SK-N-SH (cell line): ENCODE results near the gene KIT. TPM values are rescaled to one million over a fixed set of nuclear protein-coding genes. Genes with fewer than 3 reads are reported as not detected.
"Not testable (repeated sequence)": the region's sequence is repeated elsewhere in the genome, so short reads cannot be mapped to it uniquely, and the experiment has no call there.

Source experiments
- CTCF ChIA-PET: fragments of 300-600, 350-600 bp; formaldehyde crosslinking; extraction: SDS; loops from one replicate; lab custom pipeline; 2021; lab: Yijun Ruan, JAX
- POLR2A ChIA-PET: fragments of 350-600 bp; sonication (Branson Sonifier 250); formaldehyde crosslinking; extraction: SDS; loops from one replicate; lab custom pipeline; 2020; ENCODE audit warnings: antibody characterized with exemption, inconsistent platforms; lab: Yijun Ruan, JAX
- DNase-seq: peaks from one replicate; pipeline ENCODE4 v3.0.0; 2012
- H2AFZ ChIP-seq: fragments of 200-600 bp; sonication (generic); 2 replicates; pipeline ENCODE4 v1.8.1; 2016; ENCODE audit warnings: antibody characterized with exemption, mild to moderate bottlenecking, low read depth
- H3F3A ChIP-seq: fragments of 200-600 bp; sonication (generic); replicated peaks from 2 replicates; pipeline ENCODE3; 2016; ENCODE audit warnings: antibody characterized with exemption, mild to moderate bottlenecking; ENCODE audit not compliant: insufficient read depth
- H3K27ac ChIP-seq, 2 experiments: fragments of 200-500 bp in 1 of 2; fragments of 200-600 bp in 1 of 2; sonication (Bioruptor generic) in 1 of 2; sonication (generic), shearing (Covaris generic) in 1 of 2; 2 replicates each; pipeline versions ENCODE4 v1.5.1 to v1.6.1; 2014 to 2016; ENCODE audit warnings: low read depth in 2 of 2, inconsistent platforms in 1 of 2, low read length in 1 of 2, mild to moderate bottlenecking in 1 of 2, mixed read lengths in 1 of 2
- H3K27me3 ChIP-seq: fragments of 200-600 bp; sonication (generic), shearing (Covaris generic); 2 replicates; pipeline ENCODE4 v1.6.1; 2016; ENCODE audit warnings: mixed run types; ENCODE audit not compliant: insufficient read depth
- H3K36me3 ChIP-seq, 2 experiments: fragments of 200-500 bp in 1 of 2; fragments of 200-600 bp in 1 of 2; sonication (Bioruptor generic) in 1 of 2; sonication (generic) in 1 of 2; replicated peaks in 1 of 2; 2 replicates each; pipeline versions ENCODE3 to v1.5.1; 2014 to 2016; ENCODE audit warnings: low read length in 1 of 2, mild to moderate bottlenecking in 1 of 2; ENCODE audit not compliant: insufficient read depth in 2 of 2, control insufficient read depth in 1 of 2
- H3K4me1 ChIP-seq, 2 experiments: fragments of 200-500 bp in 1 of 2; fragments of 200-600 bp in 1 of 2; sonication (Bioruptor generic) in 1 of 2; sonication (generic), shearing (Covaris generic) in 1 of 2; 2 replicates each; pipeline versions ENCODE4 v1.5.1 to v1.6.1; 2014 to 2016; ENCODE audit warnings: low read depth in 1 of 2, low read length in 1 of 2, mixed run types in 1 of 2; ENCODE audit not compliant: insufficient read depth in 2 of 2, control insufficient read depth in 1 of 2
- H3K4me2 ChIP-seq: fragments of 200-600 bp; sonication (generic), shearing (Covaris generic); 2 replicates; pipeline ENCODE4 v1.6.1; 2017; ENCODE audit warnings: mixed run types
- H3K4me3 ChIP-seq, 2 experiments: fragments of 200-500 bp in 1 of 2; fragments of 200-600 bp in 1 of 2; sonication (Bioruptor generic) in 1 of 2; sonication (generic), shearing (Covaris generic) in 1 of 2; 2 replicates each; pipeline versions ENCODE4 v1.5.1 to v1.8.1; 2014 to 2016; ENCODE audit warnings: low read depth in 2 of 2, inconsistent platforms in 1 of 2, low read length in 1 of 2, mild to moderate bottlenecking in 1 of 2, mixed read lengths in 1 of 2, moderate library complexity in 1 of 2
- H3K79me2 ChIP-seq: fragments of 200-600 bp; sonication (generic); 2 replicates; pipeline ENCODE4 v1.8.1; 2017; ENCODE audit warnings: mild to moderate bottlenecking; ENCODE audit not compliant: insufficient read depth
- H3K9ac ChIP-seq: fragments of 200-600 bp; sonication (generic); 2 replicates; pipeline ENCODE4 v1.6.1; 2017; ENCODE audit warnings: mixed run types
- H3K9me2 ChIP-seq: fragments of 200-600 bp; sonication (generic); 2 replicates; pipeline ENCODE4 v1.6.1; 2017; ENCODE audit warnings: mixed run types
- H3K9me3 ChIP-seq: fragments of 200-600 bp; sonication (generic); 2 replicates; pipeline ENCODE4 v1.6.1; 2017; ENCODE audit warnings: mixed run types, mild to moderate bottlenecking, moderate library complexity
- H4K20me1 ChIP-seq: fragments of 200-600 bp; sonication (generic); 2 replicates; pipeline ENCODE4 v1.6.1; 2017; ENCODE audit warnings: mild to moderate bottlenecking, mixed run types; ENCODE audit not compliant: insufficient read depth
- CHD2 ChIP-seq: fragments of 150-350 bp; IDR thresholded peaks from 2 replicates; pipeline ENCODE4 v1.6.1; 2018; ENCODE audit warnings: low read length; ENCODE audit not compliant: partially characterized antibody
- EP300 ChIP-seq, 2 experiments: IDR thresholded peaks; 2 replicates each; pipeline versions ENCODE4 v1.4.0 to v1.6.1; 2012; ENCODE audit warnings: borderline replicate concordance in 1 of 2, low read depth in 1 of 2, low read length in 1 of 2
- GATA2 ChIP-seq: sonication (generic); formaldehyde crosslinking; IDR thresholded peaks from 2 replicates; pipeline ENCODE4 v1.5.0; 2020; ENCODE audit warnings: mild to moderate bottlenecking, missing genetic modification reagents
- MEF2A ChIP-seq: IDR thresholded peaks from 2 replicates; pipeline ENCODE4 v1.4.0; 2012; ENCODE audit warnings: low read depth, borderline replicate concordance
- MXI1 ChIP-seq: IDR thresholded peaks from 2 replicates; pipeline ENCODE4 v1.6.1; 2012; ENCODE audit warnings: mild to moderate bottlenecking, low read depth, low read length, improper control_type of control experiment
- NRF1 ChIP-seq: IDR thresholded peaks from 2 replicates; pipeline ENCODE4 v1.6.1; 2012; ENCODE audit warnings: low read depth, mild to moderate bottlenecking, low read length
- RAD21 ChIP-seq: IDR thresholded peaks from 2 replicates; pipeline ENCODE4 v1.6.1; 2012; ENCODE audit warnings: mild to moderate bottlenecking, low read length
- RCOR1 ChIP-seq: fragments of 150-350 bp; IDR thresholded peaks from 2 replicates; pipeline ENCODE4 v1.6.1; 2017; ENCODE audit warnings: antibody characterized with exemption, low read length
- SIN3A ChIP-seq: IDR thresholded peaks from 2 replicates; pipeline ENCODE4 v1.6.1; 2012; ENCODE audit warnings: low read depth, mild to moderate bottlenecking, low read length, moderate library complexity, borderline replicate concordance
- TEAD4 ChIP-seq: IDR thresholded peaks from 2 replicates; pipeline ENCODE4 v1.4.0; 2012; ENCODE audit warnings: mild to moderate bottlenecking, borderline replicate concordance; ENCODE audit not compliant: insufficient read depth
- YY1 ChIP-seq: IDR thresholded peaks from 2 replicates; pipeline ENCODE4 v1.4.0; 2012; ENCODE audit warnings: low read depth, mild to moderate bottlenecking
- WGBS: methylation state at CpG from one replicate; pipeline ENCODE4 v1.1.6; 2017; ENCODE audit warnings: low lambda C conversion rate; 5-methylcytosine and 5-hydroxymethylcytosine counted together
- polyA plus RNA-seq, 3 experiments: library from polyadenylated mRNA; depleted of rRNA; stranded (reverse); fragments of >200 nt; gene quantifications; 2 replicates each; pipeline ENCODE4 v1.2.3, GENCODE V29; 2012
- TF ChIP-seq, protein P1 (sequence below): IDR thresholded peaks from 2 replicates; pipeline ENCODE4 v1.4.0; 2012; ENCODE audit warnings: low read depth, borderline replicate concordance

Gene KIT
- polyA plus RNA-seq, 1 of the 3 experiments (the other 2 are of a cell fraction), result 0.79 TPM

DNA sequence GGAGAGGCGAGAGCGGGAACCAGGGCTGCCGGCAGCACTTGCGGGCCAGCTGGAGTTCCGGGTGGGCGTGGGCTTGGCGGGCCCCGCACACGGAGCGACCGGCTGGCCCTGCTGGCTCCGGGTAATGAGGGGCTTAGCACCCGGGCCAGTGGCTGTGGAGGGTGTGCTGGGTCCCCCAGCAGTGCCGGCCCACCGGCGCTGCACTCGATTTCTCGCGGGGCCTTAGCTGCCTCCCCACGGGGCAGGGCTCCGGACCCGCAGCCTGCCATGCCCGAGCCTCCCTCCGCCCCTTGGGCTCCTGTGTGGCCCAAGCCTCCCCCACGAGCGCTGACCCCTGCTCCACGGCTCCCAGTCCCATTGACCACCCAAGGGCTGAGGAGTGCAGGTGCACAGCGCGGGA, 25.2 kb upstream of the KIT start:
- H3K27me3 ChIP-seq, result no peaks in the 10 kb centered on the region
- ChIA-PET POLR2A (no interaction called here), CTCF (no interaction called here)
- DNase-seq, result no peak
- no peaks in the 10 kb centered on the region for H3K36me3 ChIP-seq
- no peaks in the 10 kb centered on the region for H4K20me1 ChIP-seq
- H3K4me1 ChIP-seq, result no peaks in the 10 kb centered on the region
- H2AFZ ChIP-seq, result no peak overlapping the region
- H3F3A ChIP-seq, result no peaks in the 10 kb centered on the region
- no peaks in the 10 kb centered on the region for H3K9me3 ChIP-seq
- no peaks in the 10 kb centered on the region for H3K79me2 ChIP-seq
- H3K9me2 ChIP-seq, result no peaks in the 10 kb centered on the region
- no peak for TF ChIP-seq EP300 (IDR thresholded peaks at IDR 0.05; ENCODE audit: borderline replicate concordance in 1 of 2, low read depth in 1 of 2, low read length in 1 of 2)
- no peak for TF ChIP-seq RCOR1
- no peak for TF ChIP-seq GATA2 (CRISPR knock-in tag)
- no peak for TF ChIP-seq TEAD4
- no peak for TF ChIP-seq NRF1
- no peak for TF ChIP-seq MXI1
- no peak for TF ChIP-seq CHD2
- TF ChIP-seq YY1, result no peak
- TF ChIP-seq MEF2A, result no peak
- no peak for TF ChIP-seq SIN3A
- no peak for TF ChIP-seq RAD21
- TF ChIP-seq, protein P1, sequence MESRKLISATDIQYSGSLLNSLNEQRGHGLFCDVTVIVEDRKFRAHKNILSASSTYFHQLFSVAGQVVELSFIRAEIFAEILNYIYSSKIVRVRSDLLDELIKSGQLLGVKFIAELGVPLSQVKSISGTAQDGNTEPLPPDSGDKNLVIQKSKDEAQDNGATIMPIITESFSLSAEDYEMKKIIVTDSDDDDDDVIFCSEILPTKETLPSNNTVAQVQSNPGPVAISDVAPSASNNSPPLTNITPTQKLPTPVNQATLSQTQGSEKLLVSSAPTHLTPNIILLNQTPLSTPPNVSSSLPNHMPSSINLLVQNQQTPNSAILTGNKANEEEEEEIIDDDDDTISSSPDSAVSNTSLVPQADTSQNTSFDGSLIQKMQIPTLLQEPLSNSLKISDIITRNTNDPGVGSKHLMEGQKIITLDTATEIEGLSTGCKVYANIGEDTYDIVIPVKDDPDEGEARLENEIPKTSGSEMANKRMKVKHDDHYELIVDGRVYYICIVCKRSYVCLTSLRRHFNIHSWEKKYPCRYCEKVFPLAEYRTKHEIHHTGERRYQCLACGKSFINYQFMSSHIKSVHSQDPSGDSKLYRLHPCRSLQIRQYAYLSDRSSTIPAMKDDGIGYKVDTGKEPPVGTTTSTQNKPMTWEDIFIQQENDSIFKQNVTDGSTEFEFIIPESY, result no peak
- TF ChIP-seq, all 33 proteins: peak for 0
- Histone ChIP-seq H3K27ac (no peak overlapping the region), H3K4me3 (no peak overlapping the region), H3K9ac (no peak overlapping the region), H3K4me2 (no peak overlapping the region)
- 100% methylated on average over 2 of the region's 29 CpGs for WGBS

DNA sequence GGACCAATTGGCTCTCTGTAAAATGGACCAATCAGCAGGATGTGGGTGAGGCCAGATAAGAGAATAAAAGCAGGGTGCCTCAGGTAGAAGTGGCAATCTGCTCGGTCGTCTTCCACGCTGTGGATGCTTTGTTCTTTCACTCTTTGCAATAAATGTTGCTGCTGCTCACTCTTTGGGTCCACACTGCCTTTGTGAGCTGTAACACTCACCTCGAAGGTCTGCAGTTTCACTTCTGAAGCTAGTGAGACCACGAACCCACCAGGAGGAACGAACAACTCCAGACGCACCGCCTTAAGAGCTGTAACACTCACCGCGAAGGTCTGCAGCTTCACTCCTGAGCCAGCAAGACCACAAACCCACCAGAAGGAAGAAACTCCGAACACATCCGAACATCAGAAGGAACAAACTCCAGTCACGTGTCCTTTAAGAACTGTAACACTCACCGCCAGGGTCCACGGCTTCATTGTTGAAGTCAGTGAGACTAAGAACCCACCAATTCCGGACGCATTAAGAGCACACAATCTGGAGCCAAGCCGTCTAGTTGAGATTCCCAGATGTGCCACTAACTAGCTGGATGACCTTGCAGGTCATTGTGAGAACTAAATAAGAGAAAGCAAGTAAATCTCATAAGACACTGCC, 24.5 kb upstream of the KIT start:
- H3K9ac ChIP-seq, H3F3A ChIP-seq, H4K20me1 ChIP-seq, H3K27me3 ChIP-seq, CTCF ChIA-PET, H3K4me1 ChIP-seq, H3K4me2 ChIP-seq, H3K79me2 ChIP-seq, H3K27ac ChIP-seq, H3K9me3 ChIP-seq, H3K9me2 ChIP-seq, H3K4me3 ChIP-seq, H2AFZ ChIP-seq, H3K36me3 ChIP-seq, POLR2A ChIA-PET, DNase-seq: not testable (repeated sequence)
- 69% methylated on average over 18 of the region's 18 CpGs for WGBS
